GM13976 (cell line): ENCODE measurements around the gene ZBP1.
"Not testable (repeated sequence)": the region's sequence is repeated elsewhere in the genome, so short reads cannot be mapped to it uniquely, and the experiment has no call there.

Experiments used
- DNase-seq: peaks from one replicate; pipeline ENCODE4 v3.0.0; 2012; ENCODE audit warnings: low spot score
- in situ Hi-C: fragments of 300-500 bp; cut with MboI; formaldehyde crosslinking; loops from one replicate; pipeline ENCODE4 v1.12.0; 2022; ENCODE audit warnings: low sequenced_read_pairs, mixed read lengths, inconsistent platforms; ENCODE audit not compliant: unreplicated experiment
- TF ChIP-seq, protein P1 (sequence below): IDR thresholded peaks from 2 replicates; pipeline ENCODE4 v1.5.1; 2012; ENCODE audit warnings: borderline replicate concordance, mild to moderate bottlenecking; ENCODE audit not compliant: insufficient read depth; ENCODE audit errors: extremely low read depth, missing control alignments, control extremely low read depth

ZBP1 gene

GRCh38 chr20:57647006-57647932 lies 27.0 kb upstream of the ZBP1 start:
- in situ Hi-C loops, result no loop called here
- TF ChIP-seq, protein P1, sequence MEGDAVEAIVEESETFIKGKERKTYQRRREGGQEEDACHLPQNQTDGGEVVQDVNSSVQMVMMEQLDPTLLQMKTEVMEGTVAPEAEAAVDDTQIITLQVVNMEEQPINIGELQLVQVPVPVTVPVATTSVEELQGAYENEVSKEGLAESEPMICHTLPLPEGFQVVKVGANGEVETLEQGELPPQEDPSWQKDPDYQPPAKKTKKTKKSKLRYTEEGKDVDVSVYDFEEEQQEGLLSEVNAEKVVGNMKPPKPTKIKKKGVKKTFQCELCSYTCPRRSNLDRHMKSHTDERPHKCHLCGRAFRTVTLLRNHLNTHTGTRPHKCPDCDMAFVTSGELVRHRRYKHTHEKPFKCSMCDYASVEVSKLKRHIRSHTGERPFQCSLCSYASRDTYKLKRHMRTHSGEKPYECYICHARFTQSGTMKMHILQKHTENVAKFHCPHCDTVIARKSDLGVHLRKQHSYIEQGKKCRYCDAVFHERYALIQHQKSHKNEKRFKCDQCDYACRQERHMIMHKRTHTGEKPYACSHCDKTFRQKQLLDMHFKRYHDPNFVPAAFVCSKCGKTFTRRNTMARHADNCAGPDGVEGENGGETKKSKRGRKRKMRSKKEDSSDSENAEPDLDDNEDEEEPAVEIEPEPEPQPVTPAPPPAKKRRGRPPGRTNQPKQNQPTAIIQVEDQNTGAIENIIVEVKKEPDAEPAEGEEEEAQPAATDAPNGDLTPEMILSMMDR, result no peak
- no peak for DNase-seq

GRCh38 chr20:57638895-57639236 lies 18.6 kb upstream of the ZBP1 start:
- in situ Hi-C loops, result no loop called here

GRCh38 chr20:57638173-57638894 lies 18.1 kb upstream of the ZBP1 start:
- in situ Hi-C loops, result no loop called here
- TF ChIP-seq, protein P1, result no peak
- no peak for DNase-seq

More at GRCh38 chr20:57638895-57639236, 18.6 kb upstream of the ZBP1 start:
- TF ChIP-seq, protein P1, result no peak
- no peak for DNase-seq

GRCh38 chr20:57633945-57634491 lies 13.8 kb upstream of the ZBP1 start:
- no peak for DNase-seq
- TF ChIP-seq, protein P1, result no peak
- in situ Hi-C loops, result no loop called here

GRCh38 chr20:57632286-57632685 lies 12.1 kb upstream of the ZBP1 start:
- in situ Hi-C loops, result no loop called here
- no peak for DNase-seq
- TF ChIP-seq, protein P1, result no peak

GRCh38 chr20:57630061-57630460 lies 9.8 kb upstream of the ZBP1 start:
- in situ Hi-C loops, result no loop called here
- TF ChIP-seq, protein P1, result no peak
- DNase-seq, result no peak

DNA sequence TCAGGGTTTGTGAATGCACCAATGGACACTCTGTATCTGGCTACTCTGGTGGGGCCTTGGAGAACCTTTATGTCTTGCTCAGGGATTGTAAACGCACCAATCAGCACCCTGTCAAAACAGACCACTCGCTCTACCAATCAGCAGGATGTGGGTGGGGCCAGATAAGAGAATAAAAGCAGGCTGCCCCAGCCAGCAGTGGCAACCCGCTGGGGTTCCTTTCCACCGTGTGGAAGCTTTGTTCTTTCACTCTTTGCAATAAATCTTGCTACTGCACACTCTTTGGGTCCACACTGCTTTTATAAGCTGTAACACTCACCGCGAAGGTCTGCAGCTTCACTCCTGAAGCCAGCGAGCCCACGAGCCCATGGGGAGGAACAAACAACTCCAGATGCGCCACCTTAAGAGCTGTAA lies 9.3 kb upstream of the ZBP1 start:
- in situ Hi-C loops, DNase-seq: not testable (repeated sequence)

GRCh38 chr20:57628962-57629308 lies 8.7 kb upstream of the ZBP1 start:
- DNase-seq, in situ Hi-C loops: not testable (repeated sequence)
